ENCODE measurements around the gene MPRIP.

MPRIP gene

DNA sequence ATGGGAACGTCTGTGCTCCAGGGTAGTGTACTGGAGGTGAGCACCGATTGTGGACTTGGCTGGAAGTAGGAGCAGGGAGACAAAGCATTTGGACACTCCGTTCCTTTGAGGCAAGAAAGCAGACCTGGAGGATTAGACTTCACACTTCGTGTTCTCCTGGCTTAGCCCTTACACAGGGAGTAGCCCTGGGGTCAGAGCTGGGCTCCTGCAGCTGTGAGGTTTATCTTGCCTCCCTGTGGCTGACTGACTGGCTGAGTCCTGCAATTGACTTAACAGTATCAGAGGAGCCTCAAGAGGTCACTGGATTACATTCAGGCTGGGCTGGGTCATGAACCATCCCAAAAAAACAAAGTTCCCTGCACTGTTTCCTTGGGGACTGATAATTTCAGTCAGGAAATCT, 37.1 kb downstream of the MPRIP start:
- no peak for DNase-seq (ENCODE audit: low read depth, low spot score)
- H3K4me3 ChIP-seq (ENCODE audit: low read depth, low read length) = no peak overlapping the region
- TF ChIP-seq, protein P1, sequence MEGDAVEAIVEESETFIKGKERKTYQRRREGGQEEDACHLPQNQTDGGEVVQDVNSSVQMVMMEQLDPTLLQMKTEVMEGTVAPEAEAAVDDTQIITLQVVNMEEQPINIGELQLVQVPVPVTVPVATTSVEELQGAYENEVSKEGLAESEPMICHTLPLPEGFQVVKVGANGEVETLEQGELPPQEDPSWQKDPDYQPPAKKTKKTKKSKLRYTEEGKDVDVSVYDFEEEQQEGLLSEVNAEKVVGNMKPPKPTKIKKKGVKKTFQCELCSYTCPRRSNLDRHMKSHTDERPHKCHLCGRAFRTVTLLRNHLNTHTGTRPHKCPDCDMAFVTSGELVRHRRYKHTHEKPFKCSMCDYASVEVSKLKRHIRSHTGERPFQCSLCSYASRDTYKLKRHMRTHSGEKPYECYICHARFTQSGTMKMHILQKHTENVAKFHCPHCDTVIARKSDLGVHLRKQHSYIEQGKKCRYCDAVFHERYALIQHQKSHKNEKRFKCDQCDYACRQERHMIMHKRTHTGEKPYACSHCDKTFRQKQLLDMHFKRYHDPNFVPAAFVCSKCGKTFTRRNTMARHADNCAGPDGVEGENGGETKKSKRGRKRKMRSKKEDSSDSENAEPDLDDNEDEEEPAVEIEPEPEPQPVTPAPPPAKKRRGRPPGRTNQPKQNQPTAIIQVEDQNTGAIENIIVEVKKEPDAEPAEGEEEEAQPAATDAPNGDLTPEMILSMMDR (IDR thresholded peaks at IDR 0.05; ENCODE audit: insufficient read depth, low read length, missing control alignments) = no peak
- POLR2A ChIA-PET = no interaction called here
- CTCF ChIA-PET = no interaction called here

DNA sequence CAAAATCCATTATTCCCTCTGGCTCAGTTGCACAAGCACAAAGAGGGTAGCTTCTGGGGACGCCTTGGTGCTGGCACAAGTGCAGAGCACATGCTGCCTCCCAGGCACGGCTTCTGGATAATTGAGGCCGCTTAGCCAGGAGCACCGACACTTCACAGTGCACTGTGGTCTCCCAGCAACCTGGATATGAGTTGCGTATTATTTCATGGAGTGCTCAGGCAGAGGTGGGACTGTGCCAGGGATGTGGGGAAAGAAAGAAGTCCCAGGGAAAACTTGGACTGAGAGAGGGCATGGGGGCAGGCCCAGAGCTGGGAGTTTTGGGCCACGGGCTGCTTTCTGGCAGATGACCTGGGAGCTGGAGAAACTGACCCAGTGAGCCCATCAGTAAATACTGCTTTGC, 37.5 kb downstream of the MPRIP start:
- ChIA-PET CTCF (no interaction called here), POLR2A (no interaction called here)
- no peak overlapping the region for H3K4me3 ChIP-seq (ENCODE audit: low read depth, low read length)
- no peak for DNase-seq (ENCODE audit: low read depth, low spot score)
- TF ChIP-seq, protein P1 (IDR thresholded peaks at IDR 0.05; ENCODE audit: insufficient read depth, low read length, missing control alignments) = no peak

DNA sequence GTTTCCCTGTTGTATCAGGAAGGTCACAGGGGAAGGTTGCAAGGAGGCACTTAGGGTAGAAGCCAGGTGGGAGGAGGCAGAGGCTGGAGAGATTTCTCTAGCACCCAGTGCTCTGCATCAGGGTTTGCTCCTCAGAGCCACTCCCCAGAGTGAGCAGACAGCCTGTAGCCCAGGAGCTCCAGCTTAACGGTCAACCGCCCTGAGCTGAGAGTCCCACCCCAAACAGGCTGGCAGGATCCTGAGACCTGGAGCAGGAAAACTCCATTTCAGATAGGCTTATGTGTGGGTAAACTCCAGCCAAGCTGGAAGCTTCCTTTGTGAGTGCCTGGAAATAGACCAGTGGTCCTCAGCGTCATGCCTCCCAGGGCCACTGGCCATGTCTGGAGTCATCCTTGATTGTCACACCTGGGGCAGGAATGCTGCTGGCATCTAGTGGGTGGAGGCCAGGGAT, 37.9 kb downstream of the MPRIP start:
- CTCF ChIA-PET = no interaction called here
- POLR2A ChIA-PET = no interaction called here
- DNase-seq (ENCODE audit: low read depth, low spot score) = no peak
- no peak overlapping the region for H3K4me3 ChIP-seq (ENCODE audit: low read depth, low read length)
- TF ChIP-seq, protein P1 (IDR thresholded peaks at IDR 0.05; ENCODE audit: insufficient read depth, low read length, missing control alignments) = no peak

GRCh38 chr17:17080781-17081180, 38.5 kb downstream of the MPRIP start:
- TF ChIP-seq, protein P1 (IDR thresholded peaks at IDR 0.05; ENCODE audit: insufficient read depth, low read length, missing control alignments) = no peak
- CTCF ChIA-PET = no interaction called here
- no peak overlapping the region for H3K4me3 ChIP-seq (ENCODE audit: low read depth, low read length)
- no peak for DNase-seq (ENCODE audit: low read depth, low spot score)
- POLR2A ChIA-PET = no interaction called here

DNA sequence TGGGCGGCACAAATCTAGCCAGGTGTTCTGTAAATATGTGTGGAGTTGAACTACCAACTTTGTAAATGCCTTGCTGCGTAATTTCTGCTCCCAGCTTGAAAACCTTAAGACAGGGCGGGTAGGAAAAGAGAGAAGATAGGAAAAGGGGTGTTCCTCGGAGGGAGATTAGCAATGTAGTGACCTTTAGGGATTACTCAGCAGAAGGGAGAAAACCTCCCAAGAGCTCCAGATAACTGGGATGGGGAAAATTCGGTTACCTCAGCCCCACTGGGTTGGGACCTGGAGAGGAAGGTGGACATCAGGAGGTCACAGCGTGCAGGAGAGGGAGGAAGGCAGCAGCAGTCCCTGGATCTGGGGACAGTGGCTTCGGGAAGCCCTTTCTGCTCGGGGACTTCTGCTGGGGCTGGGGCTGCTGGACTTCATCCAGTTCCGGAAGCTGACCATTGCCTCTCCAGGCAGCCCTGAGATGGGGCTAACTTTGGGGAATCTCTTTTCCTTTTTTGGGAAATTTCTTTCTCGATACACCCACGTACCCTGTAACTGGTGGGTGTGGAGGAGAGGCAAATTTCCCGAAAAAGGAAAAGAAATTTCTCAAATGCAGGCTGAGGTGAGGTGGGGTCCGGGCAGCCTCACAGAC, 39.2 kb downstream of the MPRIP start:
- ChIA-PET POLR2A (no interaction called here), CTCF (no interaction called here)
- TF ChIP-seq, protein P1 (IDR thresholded peaks at IDR 0.05; ENCODE audit: insufficient read depth, low read length, missing control alignments) = no peak
- no peak for DNase-seq (ENCODE audit: low read depth, low spot score)
- no peak overlapping the region for H3K4me3 ChIP-seq (ENCODE audit: low read depth, low read length)

GRCh38 chr17:17082878-17083277, 40.6 kb downstream of the MPRIP start:
- no peak for DNase-seq (ENCODE audit: low read depth, low spot score)
- TF ChIP-seq, protein P1 (IDR thresholded peaks at IDR 0.05; ENCODE audit: insufficient read depth, low read length, missing control alignments) = no peak
- POLR2A ChIA-PET = no interaction called here
- CTCF ChIA-PET = no interaction called here
- H3K4me3 ChIP-seq (ENCODE audit: low read depth, low read length) = no peak overlapping the region

Measured in AG04449 (cell line).